IPS-18c (cell line): Measurements from ENCODE around the gene VSTM1.
"Not testable (repeated sequence)": the region's sequence is repeated elsewhere in the genome, so short reads cannot be mapped to it uniquely, and the experiment has no call there.

Source experiments
- H3K4me3 ChIP-seq: 2 replicates; pipeline ENCODE4 v1.7.0; 2013; ENCODE audit warnings: low read depth, mild to moderate bottlenecking, low read length, moderate library complexity; ENCODE audit not compliant: insufficient read depth
- H3K9me3 ChIP-seq: one replicate; pipeline ENCODE4 v1.6.1; 2013; ENCODE audit warnings: mild to moderate bottlenecking, low read length, moderate library complexity; ENCODE audit not compliant: control insufficient read depth, insufficient read depth

VSTM1 gene

GRCh38 chr19:54084410-54084809, 20.7 kb upstream of the VSTM1 start:
- Histone ChIP-seq H3K4me3 (no peak overlapping the region), H3K9me3 (no peaks in the 10 kb centered on the region)

- Histone ChIP-seq H3K9me3 (no peaks in the 10 kb centered on the region), H3K4me3 (no peak within 1 kb of the TSS)
Measured at GRCh38 chr19:54081032-54081431, 17.3 kb upstream of the VSTM1 start, which contains the start of gene TARM1. TARM1 (minus strand) TSS chr19:54081365; CDS start chr19:54081340, 25 bp downstream.

DNA sequence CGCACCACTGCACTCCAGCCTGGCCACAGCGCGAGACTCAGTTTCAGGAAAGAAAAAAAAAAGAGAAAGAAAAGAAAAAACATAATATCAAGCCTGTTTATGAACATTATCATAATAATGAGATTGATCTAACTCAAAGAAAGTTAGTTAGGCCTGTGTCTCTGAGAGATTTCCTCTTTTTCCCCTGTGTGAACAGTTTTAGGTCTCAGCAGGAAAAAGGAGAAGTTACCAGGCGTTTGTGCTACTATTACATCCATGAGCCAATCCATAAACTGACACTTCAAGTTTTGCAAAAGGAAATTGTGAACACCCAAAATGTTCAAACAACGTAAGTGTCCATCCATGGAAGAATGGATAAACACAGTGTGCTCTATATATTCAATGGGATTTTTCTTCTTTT, 13.6 kb upstream of the VSTM1 start:
- Histone ChIP-seq H3K4me3 (no peak overlapping the region), H3K9me3 (no peaks in the 10 kb centered on the region)

DNA sequence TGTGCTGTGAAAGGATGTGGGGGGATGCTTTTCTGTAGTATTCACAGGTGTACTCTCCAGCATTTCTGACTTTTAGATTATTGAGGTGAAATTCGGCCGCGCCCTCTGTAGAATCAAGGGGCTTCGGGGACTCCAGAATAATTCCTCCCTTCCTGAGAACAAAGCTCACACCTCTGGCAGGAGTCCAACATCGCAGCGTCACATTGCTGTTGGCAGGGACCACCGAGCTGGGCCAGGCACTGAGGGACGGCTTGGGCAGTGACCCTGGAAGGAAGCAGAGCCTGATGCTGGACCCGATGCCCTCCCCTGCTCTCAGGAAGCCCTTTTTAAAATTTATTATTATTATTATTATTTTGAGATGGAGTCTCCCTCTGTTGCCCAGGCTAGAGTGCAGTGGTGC, 11.2 kb upstream of the VSTM1 start:
- H3K4me3 ChIP-seq: no peak overlapping the region
- no peaks in the 10 kb centered on the region for H3K9me3 ChIP-seq

DNA sequence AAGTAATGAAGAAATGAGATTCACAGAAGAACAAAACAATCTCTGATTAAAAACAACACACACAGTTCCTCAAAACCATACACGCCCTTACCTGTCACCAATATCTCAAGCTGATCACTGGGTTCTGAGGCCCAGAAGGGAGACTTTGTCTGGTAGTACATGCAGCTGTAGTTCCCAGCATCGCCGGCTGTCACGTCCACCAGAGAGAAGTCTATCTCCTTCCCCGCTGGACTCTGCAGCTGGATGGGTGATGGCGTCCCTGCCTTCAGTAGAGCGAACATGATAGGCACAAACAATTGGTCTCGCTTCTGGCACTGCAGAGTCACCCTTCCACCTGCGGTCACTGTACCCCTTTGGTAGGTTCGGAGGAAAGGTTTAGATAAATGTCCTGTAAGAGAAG, 10.1 kb upstream of the VSTM1 start:
- no peaks in the 10 kb centered on the region for H3K9me3 ChIP-seq

GRCh38 chr19:54069470-54069869, 5.8 kb upstream of the VSTM1 start:
- H3K9me3 ChIP-seq: no peaks in the 10 kb centered on the region

More for the DNA sequence above, 10.1 kb upstream of the VSTM1 start:
- H3K4me3 ChIP-seq: no peak overlapping the region

GRCh38 chr19:54062643-54063042, 1.1 kb downstream of the VSTM1 start:
- no peak overlapping the region for H3K4me3 ChIP-seq
- H3K9me3 ChIP-seq: peaks cover 2% of the 10 kb centered on the region

More at GRCh38 chr19:54069470-54069869, 5.8 kb upstream of the VSTM1 start:
- no peak overlapping the region for H3K4me3 ChIP-seq

DNA sequence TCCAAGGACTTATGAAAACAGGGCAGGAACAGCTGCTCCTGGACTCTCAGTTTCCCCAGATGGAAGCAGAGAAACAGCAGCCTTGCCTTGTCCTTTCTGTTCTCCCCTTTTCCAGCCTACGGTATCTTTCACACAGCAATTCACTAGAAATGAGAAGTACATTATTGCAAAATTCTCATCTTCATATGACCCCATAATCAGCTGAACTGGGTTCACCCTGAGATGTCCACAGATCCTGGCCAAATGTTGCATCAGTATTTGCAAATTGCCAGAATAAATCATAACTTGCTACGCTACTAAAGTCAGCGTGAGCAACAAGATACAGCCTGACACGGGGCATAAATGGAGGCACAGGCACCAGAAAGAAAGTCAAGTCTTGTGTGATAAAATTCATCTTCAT, 16.1 kb downstream of the VSTM1 start:
- no peak overlapping the region for H3K4me3 ChIP-seq
- no peaks in the 10 kb centered on the region for H3K9me3 ChIP-seq

DNA sequence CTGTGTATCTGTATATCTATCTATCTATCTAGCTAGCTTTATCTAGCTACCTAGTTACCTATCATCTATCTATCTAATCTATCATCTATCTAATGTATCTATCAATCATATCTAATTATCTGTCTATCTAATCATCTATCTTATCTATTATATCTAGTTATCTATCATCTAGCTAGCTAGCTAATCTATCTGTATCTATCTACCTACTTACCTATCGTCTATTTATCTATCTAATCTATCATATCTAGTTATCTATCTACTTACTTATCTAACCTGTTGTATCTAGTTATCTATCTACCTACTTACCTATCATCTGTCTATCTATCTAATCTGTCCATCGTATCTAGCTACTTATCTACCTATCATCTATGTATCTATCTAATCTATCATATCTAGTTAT, 17.9 kb downstream of the VSTM1 start:
- no peak overlapping the region for H3K4me3 ChIP-seq

DNA sequence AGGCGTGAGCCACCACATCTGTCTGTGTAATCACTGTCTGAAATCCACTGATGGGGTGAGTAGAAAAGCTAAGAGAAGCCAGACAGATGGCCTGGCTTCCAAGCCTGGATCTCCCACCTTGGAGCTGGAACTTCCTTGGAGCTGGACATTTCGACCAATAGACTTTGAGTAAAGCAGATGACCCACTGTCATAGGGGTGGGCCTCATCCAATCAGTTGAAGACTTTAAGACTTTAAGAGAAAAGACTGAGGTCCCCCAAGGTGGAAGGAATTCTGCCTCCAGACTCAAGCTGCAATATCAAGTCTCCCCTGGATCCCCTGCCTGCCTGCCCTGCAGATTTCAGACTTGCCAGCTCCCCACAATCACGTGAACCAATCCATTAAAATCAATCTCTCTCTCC, 20.7 kb downstream of the VSTM1 start:
- H3K4me3 ChIP-seq: no peak overlapping the region
- no peaks in the 10 kb centered on the region for H3K9me3 ChIP-seq

More for the DNA sequence above, 17.9 kb downstream of the VSTM1 start:
- H3K9me3 ChIP-seq: no peaks in the 10 kb centered on the region

DNA sequence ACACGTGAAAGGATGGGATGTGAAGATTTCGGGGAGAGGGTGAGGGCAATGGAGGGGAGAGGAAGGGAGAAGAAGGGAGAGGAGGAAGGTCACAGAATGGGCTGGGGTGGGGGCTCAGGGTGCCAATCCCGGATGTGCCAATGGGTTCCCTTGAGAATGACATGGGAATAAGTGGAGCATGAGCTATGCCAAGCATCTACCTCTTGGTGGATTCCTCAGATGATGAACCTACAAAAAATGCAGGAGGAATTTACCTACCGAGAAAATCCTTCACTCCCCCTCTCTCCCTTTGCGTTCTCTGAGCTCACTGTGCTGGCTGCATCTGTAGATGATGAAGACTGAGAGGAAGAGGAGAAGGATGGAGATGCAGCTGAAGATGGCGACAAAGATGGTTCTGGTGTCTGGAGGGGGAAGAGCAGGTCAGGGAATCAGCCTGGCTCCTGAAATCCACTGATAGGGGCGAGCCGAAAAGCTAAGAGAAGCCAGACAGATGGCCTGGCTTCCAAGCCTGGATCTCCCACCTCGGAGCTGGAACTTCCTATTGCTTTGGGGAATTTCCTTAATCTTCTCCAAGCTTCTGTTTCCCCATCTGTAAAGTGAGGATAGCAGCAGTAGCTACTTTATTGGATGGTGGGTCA, 21.6 kb downstream of the VSTM1 start:
- Histone ChIP-seq H3K9me3 (no peaks in the 10 kb centered on the region), H3K4me3 (no peak overlapping the region)

GRCh38 chr19:54040003-54040402, 23.7 kb downstream of the VSTM1 start:
- H3K9me3 ChIP-seq: no peaks in the 10 kb centered on the region
- no peak overlapping the region for H3K4me3 ChIP-seq

- not testable (repeated sequence) for H3K9me3 ChIP-seq, H3K4me3 ChIP-seq
Measured at GRCh38 chr19:54036542-54036941, 27.2 kb downstream of the VSTM1 start.

- Histone ChIP-seq H3K9me3 (no peaks in the 10 kb centered on the region), H3K4me3 (no peak overlapping the region)
Measured at GRCh38 chr19:54035215-54036178, 28.2 kb downstream of the VSTM1 start.

DNA sequence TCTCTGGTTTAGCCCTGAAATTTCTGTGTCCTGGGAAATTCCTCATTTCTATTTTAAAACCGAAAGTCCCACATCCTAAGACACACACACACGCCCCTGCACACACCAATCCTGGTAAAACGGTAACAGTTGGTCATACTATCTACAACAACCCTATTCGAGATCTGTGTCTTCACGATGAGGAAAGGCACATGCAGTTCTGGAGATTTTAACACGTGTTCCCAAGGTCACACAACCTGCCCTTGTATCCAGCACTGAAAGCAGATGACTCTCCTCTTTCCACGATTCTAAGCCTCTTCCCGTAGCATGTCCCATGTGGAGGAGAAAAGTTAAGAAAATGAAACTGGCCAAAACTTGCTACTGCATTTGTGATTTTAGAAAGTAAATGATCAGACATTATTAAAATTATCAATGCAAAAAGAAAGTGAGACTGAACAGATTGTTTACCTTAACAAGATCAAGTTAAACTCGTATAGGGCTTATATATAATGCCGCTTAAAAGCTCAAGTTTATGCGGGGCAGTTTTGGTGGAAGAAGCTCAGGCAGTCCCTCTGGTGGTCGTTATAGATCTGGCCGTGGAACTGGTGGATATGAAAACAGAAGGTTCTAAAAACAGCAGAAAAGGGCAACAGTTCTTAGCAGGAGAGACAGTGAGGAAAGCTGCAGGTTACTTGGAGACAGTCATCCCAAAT, 32.7 kb downstream of the VSTM1 start:
- H3K9me3 ChIP-seq: no peaks in the 10 kb centered on the region
- H3K4me3 ChIP-seq: no peak overlapping the region

- Histone ChIP-seq H3K4me3 (no peak overlapping the region), H3K9me3 (no peaks in the 10 kb centered on the region)
Measured at GRCh38 chr19:54029930-54030490, 33.7 kb downstream of the VSTM1 start.

DNA sequence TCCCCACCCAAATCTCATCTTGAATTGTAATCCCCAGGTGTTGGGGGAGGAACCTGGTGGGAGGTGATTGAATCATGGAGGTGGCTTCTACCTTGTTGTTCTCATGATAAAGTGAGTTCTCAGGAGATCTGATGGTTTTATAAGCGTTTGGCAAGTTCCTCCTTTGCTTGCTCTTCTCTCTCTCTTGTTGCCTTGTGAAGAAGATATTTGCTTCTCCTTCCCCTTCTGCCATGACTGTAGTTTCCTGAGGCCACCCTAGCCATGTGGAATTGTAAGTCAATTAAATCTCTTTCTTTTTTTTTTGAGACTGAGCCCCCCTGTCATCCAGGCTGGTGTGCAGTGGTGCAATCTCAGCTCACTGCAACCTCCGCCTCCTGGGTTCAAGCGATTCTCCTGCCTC, 34.4 kb downstream of the VSTM1 start:
- H3K9me3 ChIP-seq: no peaks in the 10 kb centered on the region
- H3K4me3 ChIP-seq: no peak overlapping the region
